ENCODE results near the gene DNMBP. TPM values are rescaled to one million over a fixed set of nuclear protein-coding genes. Genes with fewer than 3 reads are reported as not detected.
"Not testable (repeated sequence)": the region's sequence is repeated elsewhere in the genome, so short reads cannot be mapped to it uniquely, and the experiment has no call there.

Gene DNMBP
- total and polyA plus RNA-seq, 2 experiments from 2014 or later = 13.4 to 31.2 TPM

GRCh38 chr10:99895867-99896266, 113.9 kb downstream of the DNMBP start (continued):
- TF ChIP-seq ZNF462 (CRISPR knock-in tag; IDR thresholded peaks at IDR 0.05) = no peak
- TF ChIP-seq, protein P1, sequence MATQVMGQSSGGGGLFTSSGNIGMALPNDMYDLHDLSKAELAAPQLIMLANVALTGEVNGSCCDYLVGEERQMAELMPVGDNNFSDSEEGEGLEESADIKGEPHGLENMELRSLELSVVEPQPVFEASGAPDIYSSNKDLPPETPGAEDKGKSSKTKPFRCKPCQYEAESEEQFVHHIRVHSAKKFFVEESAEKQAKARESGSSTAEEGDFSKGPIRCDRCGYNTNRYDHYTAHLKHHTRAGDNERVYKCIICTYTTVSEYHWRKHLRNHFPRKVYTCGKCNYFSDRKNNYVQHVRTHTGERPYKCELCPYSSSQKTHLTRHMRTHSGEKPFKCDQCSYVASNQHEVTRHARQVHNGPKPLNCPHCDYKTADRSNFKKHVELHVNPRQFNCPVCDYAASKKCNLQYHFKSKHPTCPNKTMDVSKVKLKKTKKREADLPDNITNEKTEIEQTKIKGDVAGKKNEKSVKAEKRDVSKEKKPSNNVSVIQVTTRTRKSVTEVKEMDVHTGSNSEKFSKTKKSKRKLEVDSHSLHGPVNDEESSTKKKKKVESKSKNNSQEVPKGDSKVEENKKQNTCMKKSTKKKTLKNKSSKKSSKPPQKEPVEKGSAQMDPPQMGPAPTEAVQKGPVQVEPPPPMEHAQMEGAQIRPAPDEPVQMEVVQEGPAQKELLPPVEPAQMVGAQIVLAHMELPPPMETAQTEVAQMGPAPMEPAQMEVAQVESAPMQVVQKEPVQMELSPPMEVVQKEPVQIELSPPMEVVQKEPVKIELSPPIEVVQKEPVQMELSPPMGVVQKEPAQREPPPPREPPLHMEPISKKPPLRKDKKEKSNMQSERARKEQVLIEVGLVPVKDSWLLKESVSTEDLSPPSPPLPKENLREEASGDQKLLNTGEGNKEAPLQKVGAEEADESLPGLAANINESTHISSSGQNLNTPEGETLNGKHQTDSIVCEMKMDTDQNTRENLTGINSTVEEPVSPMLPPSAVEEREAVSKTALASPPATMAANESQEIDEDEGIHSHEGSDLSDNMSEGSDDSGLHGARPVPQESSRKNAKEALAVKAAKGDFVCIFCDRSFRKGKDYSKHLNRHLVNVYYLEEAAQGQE (IDR thresholded peaks at IDR 0.05; ENCODE audit: unreplicated experiment) = no peak
- TF ChIP-seq STAT1 (IDR thresholded peaks at IDR 0.05; ENCODE audit: unreplicated experiment) = no peak
- TF ChIP-seq ZNF114 (CRISPR knock-in tag; IDR thresholded peaks at IDR 0.05) = no peak

- H3K36me3 ChIP-seq (ENCODE audit: insufficient read depth) = peaks cover 85% of the 10 kb centered on the region
- H3K36me3 Mint-ChIP-seq (ENCODE audit: low read depth) = peaks cover 91% of the 10 kb centered on the region
- not testable (repeated sequence) for H3K9me2 ChIP-seq (ENCODE audit: insufficient read depth)
Measured at GRCh38 chr10:99895066-99895465, 114.7 kb downstream of the DNMBP start.

More at GRCh38 chr10:99895066-99895465, 114.7 kb downstream of the DNMBP start:
- H2AFZ ChIP-seq; H3K27me3 Mint-ChIP-seq (ENCODE audit: insufficient read depth, low read depth, poor library complexity); H3F3A ChIP-seq (replicated peaks; ENCODE audit: low read depth); H3K4me3 Mint-ChIP-seq; ATAC-seq; DNase-seq (ENCODE audit: low spot score); H3K79me2 ChIP-seq (replicated peaks; ENCODE audit: insufficient read depth); H3K27me3 ChIP-seq (ENCODE audit: insufficient read depth); H3K27ac ChIP-seq (ENCODE audit: low read depth); H3K4me2 ChIP-seq; H3K4me3 ChIP-seq; H3K4me1 Mint-ChIP-seq; H3K9me3 Mint-ChIP-seq; H3K27ac Mint-ChIP-seq; H3K4me1 ChIP-seq (ENCODE audit: insufficient read depth): not testable (repeated sequence)
- H4K20me1 ChIP-seq (replicated peaks; ENCODE audit: insufficient read depth) = peaks cover 29% of the 10 kb centered on the region; the same call in 1 of the 2 replicates

All from GM23338 (cell line).